NCI-H345 treated with DMSO at 0.1 percent for 48 hours (cell line): Measurements from ENCODE around the gene LPIN1.
A peak's percentile ranks its signal among the peaks of the same experiment; 100 is the strongest.
"Not testable (repeated sequence)": the region's sequence is repeated elsewhere in the genome, so short reads cannot be mapped to it uniquely, and the experiment has no call there.

Experiments
- DNase-seq: peaks from one replicate; lab custom pipeline; 2025; ENCODE audit not compliant: unreplicated experiment; lab: John Stamatoyannopoulos, UW

The LPIN1 gene

DNA sequence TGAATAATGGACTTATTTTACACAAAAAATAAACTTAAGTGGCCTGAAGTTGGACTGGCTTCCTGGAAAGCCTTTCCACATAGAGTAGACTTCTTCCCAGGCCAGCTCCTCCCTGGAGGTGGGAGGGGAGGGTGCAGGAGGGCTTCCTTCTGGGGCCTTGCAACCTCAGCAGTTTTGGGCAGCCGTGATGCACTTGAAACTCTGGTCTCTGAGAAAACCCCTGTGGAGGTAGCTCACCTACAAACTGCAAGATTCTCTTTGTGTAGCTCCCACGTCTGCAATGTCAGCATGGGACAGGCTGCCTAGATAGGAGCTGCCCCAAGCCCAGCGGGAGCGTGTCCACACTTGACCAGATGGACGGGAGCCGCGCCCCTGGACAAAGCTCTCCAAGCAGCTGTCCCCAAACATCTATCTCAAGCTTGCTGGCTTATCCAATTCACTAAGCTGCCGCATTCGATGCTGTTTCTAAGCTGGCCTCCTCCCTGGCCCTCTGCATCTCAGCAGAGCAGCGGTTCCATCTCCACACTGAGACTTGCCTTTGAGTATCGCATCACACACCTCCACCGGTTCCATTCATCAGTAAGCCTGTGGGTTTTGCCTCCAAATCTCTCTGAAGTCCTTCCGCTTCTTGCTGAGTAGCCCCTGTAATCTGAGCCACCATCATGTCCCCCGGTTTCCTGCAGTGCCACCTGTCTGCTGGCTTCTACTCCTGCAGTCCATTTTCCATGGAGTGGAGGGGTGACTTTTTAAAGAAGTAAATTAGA, 1.6 kb upstream of the LPIN1 start:
- DNase-seq: peak; percentile 27

DNA sequence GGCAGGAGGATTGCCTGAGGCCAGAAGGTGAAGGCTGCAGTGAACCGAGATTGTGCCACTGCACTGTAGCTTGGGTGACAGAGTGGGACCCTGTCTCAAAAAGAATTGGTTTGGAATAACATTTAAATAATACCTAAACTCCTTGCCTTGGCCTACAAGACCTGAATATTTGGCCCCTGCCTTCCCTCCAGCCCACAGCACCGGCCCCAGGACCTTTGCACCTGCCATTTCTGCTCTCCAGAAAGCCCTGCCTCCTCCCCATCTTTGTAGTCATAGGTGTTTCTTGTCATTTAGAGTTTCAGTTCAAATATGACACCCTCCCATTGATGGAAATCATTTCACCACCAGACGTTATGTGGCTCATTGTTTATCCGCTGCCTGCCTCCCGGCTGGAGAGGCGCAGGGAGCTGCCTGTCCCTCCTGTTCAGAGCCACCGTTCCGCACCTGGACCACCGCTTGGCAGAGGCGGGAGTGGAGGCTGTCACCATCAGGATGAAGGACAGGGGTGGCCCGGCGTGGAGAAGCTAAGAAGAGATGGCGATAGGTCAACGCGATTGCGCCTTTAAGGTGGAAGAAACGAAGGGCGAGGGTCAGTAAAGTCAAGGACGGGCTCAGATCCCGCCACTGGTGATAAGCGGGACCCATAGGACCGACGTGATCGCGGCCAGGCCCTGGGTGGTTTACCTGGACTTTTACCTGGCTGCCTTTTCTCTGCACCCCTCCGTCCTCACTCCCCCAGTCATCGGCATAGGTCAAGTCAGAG, 638 bp upstream of the LPIN1 start:
- no peak for DNase-seq

DNA sequence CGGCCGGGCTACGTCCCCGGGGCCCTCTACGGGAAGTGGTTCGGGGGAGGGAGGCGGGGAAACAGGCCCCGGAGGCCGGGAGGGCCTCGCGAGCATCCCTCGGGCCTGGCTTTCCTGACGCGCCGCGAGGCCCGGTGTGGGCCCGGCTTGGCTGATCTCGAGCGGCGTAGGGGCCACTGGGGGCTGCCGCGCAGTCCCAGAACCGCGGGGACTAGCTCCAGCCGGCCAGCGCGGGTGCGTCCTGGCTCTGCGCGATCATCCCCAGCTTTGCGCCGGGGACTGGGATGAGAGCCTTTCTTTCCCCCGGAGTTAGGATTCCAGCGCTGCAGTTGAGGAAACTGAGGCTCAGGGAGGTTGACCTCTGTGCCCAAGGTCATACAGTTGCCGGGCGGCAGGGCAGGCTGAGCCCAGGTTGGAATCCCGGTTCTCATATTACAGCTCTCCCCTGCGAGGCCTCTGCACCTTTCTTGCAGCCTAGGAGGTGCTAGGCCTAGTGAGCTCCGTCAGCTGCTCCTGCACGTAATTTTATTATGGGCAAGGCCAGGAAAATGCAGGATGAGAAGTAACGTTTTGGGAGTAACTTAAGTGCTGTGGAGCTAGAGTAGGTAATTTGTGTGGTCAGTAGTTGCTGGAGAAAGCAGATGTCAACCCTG, 501 bp downstream of the LPIN1 start:
- peak; percentile 52 for DNase-seq

DNA sequence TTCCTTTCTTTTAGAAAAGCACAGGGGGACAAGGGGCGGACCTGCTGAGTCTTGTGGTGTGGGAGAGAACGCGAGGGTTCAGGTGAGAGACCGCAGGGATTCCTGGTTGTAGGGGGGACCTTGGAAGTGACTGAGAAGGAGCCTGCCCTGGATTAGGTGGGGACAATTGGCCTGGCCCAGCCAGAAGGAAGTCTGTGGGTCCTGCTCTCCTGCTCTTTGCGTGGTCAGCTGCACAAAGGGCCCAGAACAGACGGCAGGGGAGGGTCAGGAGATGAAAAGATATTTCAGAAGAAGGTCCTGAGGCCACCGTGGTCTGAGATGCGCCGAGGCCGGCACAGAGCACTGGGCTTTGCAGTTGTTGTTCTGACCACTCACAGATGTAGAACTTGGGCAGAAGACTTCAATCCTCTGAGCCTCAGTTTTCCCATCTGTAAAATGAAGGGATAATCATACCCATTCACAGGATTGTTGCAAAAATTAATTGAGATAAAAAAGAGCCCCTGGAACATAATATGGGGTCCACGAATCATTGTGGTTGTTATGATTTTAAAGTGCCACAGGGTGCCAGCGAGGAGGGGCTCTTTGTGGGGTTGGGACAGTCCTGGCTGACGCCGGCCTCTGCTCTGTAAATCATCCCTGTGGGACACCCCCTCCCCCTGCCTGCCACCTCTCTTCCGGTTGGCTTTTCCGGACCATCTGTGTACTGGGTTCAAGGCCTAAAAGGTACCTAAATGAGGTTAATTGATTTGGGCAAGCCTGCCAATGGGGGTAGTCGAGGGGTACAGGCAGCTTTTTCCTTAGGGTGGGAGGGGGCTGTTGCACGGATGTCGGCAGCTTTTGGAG, 1.8 kb downstream of the LPIN1 start:
- no peak for DNase-seq

DNA sequence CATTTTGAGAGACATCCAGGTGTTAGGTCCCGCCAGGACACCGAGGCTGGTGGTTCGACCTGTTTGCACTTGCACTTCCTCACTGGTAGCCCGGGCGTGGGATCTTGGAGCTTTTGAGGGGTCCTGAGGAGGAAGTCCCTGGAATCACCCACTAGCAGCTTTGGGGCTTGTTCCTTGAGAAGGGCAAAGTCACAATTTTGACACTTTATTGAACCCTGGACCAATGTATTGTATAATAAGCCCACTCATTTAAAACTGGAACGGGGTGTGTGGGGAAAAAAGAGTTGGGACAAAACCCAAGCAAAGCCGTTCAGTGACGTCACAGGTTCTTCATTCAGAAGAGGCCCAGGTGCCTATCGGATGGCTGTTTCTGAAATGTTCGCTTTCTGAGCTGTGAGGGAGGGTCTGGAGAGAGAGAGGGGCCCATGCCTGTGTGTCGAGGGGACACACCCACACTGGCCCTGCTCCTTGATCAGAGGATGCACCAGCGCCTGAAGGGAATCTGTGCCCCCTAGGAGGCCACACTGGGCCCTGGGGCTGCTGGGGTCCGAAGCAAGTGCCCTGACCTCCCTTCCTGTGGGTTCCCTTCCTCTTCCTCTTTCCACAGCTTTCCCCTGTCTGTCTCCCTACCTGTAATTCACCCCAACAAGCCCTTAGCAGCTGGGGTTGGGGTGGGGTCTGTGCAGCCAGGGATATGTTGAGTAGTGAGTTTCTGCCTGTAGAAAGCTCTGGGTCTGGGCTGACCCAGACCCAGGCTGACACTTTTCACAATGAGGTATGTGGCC, 2.6 kb downstream of the LPIN1 start:
- no peak for DNase-seq

DNA sequence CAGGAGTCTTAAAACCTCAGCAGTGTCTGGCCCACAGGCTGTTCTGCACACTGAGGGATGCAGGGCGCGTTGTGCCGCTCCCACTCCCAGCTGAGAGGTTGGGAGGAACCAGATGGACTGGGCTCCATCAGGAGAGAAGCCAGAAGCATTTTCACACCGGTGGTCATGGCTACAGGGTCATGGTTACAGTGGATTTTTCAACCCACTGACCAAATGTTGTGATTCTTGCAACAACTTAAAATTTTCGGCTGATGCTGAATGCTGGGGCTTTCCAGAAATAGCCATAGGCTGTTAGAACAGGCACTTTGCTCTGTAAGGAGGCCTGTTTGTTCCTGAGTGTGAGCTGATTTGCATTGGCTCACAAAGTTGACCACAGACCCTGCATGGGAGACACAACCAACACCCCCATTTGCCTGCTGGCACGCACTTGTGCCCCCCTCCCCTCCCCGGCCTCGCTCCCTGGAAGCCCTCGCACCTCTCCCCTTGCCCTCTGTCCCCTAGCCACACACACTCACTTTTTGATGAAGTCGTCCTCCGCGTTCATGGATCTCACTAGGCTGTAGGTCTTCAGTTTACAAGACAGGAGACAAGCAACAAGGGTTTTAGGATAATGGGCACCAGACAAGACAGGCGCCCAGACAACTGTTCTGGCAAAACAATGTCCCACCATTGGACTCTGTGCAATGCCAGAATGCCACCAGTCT, 3.4 kb downstream of the LPIN1 start:
- no peak for DNase-seq

DNA sequence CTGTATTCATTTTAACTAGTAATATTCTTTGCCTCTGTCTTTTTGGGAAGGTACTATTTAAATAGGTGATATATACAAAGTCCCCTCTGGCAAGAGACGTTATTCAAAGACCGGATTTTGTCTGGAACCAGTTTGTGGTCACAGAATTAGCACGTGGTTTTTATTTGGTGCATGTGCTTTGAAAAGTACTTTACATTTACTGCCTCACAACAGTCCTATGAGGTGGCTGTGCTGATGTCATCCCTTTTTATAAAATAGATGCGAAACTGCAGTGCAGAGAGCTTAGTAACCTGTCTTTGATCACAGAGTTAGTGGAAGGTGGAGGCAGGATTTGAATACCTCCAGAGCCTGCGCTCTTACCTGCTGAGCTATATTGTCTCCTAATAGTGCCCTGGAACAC, 4.0 kb downstream of the LPIN1 start:
- no peak for DNase-seq

DNA sequence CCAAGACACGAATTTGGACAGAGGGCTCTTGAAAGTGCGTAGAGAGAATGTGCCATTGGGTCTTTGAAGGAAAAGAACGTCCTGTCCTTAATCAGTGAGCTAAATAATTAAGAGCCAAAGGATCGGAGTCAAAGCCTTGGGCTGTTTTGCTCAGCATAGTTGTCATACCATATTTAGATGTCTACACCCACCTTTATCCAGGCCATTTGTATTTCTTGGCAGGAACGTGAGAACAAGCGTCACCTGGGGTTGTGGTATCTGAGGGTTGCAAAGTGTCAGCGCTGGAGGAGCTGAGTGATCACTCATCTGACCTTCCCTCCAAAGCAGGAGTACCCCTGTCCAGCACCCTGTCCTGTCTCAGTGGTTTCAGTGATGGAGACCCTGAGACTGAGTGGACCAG, 4.5 kb downstream of the LPIN1 start:
- no peak for DNase-seq

DNA sequence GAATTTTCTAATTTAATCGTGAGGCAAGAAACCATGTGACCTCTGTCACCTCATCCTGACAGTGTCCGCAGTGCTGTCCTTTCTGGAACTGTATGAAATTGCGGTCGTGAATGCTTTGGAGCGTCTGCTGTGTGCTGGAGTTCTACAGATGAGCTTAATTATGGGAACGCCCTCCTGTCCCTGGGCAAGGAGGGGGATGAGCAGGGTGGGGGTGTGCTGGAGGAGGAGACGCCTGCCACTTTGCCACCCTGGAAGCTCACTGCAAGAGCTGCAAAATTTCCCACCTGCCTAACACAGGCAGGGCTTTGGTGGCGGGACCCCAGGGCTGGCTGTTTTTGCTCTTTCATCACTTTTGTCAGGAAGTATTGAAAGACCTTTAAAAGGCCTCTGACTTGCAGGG, 6.5 kb downstream of the LPIN1 start:
- peak; percentile 37 for DNase-seq

DNA sequence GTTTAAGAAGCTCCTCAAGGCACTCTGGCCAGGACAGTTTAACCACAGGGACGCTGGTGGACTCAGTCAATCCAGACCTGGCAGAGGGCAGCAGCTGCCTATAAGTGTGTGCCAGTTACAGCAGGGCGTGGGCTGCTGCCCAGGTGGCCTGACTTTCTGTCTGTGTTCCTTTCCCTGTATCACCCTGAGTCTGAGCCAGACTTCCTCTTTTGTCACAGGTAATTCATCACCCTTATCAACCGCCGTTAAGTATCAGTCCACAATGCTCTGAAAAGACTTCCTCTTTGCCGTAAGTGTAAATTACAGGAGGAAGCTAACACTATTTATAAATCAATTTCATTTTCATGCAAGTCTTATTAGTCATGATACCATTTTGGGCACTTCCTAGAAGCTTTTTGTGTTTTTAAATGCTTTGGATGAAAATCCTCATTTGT, 7.0 kb downstream of the LPIN1 start:
- DNase-seq: peak; percentile 94

DNA sequence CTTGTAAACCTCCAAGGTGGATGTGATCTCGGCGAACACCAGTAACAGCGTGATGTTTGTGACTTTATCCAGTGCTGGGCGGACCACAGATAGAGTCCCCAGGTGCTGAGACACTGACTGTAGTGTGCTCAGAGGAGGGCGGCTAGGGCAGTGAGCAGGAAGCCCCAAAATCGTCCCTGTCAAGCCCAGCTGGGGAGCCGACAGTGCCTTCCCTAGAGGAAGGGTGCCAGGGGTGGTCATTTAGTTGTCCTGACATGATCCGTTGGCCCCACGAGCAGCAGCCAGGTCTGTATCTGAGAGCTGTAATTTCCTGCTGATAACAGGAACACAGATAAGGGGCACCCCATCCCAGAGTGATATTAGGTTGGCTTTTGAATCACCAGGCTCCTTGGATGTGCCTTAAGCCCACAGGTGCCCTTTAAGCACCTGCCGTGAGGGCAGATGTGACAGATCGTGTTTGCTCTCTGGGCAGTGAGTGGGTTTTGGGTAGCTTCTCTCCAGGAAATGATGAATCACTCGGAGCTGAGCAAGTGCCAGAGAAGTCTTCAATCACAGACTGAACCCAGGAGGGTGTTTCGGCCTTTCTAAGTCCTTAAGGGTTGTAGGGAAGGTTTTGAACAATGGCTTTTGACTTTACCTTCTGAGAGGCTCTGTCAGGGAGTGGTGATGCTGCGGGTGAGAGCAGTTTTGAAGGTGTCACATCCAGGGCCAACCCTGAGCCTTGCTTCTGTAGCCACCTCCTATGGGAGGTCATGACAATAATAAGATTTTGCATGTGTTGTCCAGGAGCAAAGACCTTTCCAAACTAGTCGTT, 7.7 kb downstream of the LPIN1 start:
- DNase-seq: peak; percentile 47

DNA sequence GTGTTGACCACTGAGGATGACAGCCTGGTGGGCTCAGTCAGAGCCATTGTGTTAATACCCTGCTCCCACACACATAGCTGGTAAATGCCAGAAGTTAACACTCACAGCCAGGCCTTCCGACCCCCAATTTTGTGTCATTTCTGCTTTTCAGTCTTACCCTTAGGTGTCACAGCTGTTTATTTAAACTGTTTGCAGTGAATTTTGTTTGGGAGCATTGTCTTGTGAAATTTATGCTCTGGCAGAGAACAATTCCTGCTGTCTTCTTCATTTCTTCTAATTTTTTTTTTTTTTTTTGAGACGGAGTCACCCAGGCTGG, 8.2 kb downstream of the LPIN1 start:
- no peak for DNase-seq

DNA sequence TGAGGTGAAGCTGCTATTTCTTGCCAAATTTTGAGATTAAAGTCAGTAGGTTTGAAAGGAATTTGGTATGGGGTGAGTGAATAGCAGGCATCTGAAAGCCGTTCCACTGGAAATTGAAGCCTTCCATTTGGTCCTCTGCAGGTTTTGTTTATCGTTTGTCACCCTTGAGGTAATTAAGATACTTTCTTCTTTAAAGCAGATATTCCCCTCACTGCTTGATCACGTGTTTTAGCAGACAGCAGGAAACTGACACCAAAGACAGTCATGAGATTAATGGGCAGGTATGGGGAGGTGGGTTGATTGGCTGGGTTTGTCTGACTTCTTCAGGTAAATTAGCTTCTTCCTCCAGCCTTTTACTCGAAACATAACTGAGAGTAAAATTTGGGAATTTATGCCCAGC, 10.7 kb downstream of the LPIN1 start:
- no peak for DNase-seq

DNA sequence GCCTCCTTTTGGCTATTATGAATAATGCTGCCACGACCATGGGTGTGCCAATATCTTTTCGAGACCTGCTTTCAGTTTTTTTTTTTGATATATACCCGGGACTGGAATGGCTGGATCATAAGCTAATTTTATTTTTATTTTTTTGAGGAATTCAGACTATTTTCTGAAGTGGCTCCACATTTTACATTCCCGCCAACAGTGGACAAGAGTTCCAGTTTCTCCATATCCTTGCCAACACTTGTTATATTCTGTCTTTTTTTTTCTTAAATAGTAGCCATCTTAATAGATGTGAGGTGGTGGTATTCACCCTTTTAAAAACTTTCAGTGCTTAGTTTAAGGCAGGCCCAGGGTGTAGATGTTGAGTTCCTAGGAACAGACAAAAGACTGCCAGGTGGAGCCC, 11.8 kb downstream of the LPIN1 start:
- DNase-seq: no peak

DNA sequence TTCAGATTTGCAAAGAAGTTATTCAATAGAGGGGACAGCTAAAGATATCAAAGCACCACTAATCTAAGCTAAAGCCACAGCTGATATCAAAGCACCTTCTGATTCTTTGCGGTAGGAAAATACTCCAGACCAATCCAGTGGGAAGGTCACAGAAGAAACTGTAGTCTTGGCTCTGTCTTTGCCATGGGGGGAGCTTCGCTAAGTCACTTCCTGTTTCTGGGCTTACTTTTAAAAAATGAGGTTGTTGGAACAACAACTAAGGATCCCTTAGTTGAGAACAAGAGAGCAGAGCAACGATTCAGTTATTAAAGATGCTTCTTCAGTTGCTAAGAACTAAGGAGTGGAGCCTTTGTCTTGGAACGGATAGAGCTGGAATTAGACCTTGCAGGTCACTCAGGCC, 12.2 kb downstream of the LPIN1 start:
- DNase-seq: no peak

DNA sequence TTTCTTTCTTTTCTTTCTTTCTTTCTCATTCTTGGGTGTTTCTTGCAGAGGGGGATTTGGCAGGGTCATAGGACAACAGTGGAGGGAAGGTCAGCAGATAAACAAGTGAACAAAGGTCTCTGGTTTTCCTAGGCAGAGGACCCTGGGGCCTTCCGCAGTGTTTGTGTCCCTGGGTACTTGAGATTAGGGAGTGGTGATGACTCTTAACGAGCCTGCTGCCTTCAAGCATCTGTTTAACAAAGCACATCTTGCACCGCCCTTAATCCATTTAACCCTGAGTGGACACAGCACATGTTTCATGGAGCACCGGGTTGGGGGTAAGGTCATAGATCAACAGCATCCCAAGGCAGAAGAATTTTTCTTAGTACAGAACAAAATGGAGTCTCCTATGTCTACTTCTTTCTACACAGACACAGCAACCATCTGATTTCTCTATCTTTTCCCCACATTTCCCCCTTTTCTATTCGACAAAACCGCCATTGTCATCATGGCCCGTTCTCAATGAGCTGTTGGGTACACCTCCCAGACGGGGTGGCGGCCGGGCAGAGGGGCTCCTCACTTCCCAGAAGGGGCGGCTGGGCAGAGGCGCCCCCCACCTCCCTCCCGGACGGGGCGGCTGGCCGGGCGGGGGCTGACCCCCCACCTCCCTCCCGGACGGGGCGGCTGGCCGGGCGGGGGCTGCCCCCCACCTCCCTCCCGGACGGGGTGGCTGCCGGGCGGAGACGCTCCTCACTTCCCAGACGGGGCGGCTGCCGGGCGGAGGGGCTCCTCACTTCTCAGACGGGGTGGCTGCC, 12.9 kb downstream of the LPIN1 start:
- not testable (repeated sequence) for DNase-seq

DNA sequence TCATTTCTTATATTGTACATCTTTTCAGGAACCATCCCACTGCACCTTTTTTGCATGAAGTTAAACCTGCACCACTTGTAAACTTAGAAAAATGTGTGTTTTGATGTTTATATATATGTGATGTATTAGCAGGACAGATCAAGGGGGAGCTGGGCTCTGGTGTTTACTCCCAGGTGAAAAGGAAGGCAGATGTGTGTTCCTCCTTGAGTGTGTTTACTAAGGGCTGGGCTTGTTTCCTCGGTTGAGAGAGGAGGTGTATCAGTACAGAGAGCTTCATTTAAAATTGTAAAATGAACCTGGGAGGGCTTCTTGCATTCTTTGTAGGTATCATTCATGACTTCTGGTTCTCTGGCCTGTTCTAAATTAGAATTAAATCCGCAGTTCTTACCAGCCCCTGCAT, 14.8 kb downstream of the LPIN1 start:
- no peak for DNase-seq

DNA sequence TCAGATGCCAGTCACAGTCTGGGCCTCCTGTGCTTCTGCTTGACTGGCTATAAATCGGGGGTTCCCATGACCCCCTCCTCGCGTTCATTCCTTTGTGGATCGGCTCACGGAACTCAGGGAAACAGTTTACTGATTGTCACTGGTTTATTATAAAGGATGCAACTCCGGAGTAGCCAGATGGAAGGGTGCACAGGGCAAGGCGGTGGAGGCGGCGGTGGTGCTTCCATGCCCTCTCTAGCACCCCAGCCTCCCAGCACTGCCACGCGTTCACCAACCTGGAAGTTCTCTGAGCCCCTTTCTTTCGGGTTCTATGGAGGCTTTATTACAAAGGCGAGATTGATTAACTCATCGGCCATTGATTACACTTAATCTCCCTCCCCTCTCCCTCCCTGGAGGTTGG, 15.6 kb downstream of the LPIN1 start:
- no peak for DNase-seq
